AG08395 (cell line): Measurements from ENCODE around the gene NDUFB2.
"Not testable (repeated sequence)": the region's sequence is repeated elsewhere in the genome, so short reads cannot be mapped to it uniquely, and the experiment has no call there.

Experiments
- DNase-seq: peaks from one replicate; pipeline ENCODE4 v3.0.0; 2012; ENCODE audit warnings: mixed read lengths, low spot score

Gene NDUFB2

DNA sequence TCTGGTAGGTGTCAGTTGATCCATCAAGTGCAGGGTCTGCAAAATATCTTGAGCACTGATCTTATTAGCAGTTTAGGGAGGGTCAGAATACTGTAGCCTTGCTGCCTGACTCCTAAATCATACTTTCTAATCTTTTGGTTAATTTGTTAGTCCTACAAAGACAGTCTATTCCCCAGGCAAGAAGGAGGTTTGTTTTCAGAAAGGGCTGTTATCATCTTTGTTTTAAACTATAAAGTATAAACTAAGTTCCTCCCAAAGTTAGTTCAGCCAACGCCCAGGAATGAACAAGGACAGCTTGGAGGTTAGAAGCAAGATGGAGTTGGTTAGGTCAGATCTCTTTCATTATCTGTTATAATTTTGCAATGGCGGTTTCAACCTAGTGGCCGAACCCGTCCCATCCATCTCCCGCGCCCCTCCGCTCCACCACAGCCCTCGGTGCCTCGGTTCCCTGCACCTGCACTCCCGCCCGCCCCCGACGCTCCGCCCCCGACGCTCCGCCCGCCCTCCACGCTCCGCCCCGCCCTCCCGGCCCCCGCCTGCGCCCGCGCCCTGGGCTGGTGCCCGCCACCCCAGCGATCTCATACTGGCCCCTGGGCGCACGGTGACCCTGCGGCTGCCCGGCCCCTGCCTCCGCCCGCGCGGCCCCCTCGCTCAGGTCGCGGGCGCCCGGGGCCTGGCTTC lies 24.0 kb upstream of the NDUFB2 start, which contains the start of gene ADCK2:
TSS of gene ADCK2 (plus strand) at position 564 of the 681 bp plus-strand sequence. CDS start 386 bp downstream, outside the sequence.
- DNase-seq: peak; percentile 86

DNA sequence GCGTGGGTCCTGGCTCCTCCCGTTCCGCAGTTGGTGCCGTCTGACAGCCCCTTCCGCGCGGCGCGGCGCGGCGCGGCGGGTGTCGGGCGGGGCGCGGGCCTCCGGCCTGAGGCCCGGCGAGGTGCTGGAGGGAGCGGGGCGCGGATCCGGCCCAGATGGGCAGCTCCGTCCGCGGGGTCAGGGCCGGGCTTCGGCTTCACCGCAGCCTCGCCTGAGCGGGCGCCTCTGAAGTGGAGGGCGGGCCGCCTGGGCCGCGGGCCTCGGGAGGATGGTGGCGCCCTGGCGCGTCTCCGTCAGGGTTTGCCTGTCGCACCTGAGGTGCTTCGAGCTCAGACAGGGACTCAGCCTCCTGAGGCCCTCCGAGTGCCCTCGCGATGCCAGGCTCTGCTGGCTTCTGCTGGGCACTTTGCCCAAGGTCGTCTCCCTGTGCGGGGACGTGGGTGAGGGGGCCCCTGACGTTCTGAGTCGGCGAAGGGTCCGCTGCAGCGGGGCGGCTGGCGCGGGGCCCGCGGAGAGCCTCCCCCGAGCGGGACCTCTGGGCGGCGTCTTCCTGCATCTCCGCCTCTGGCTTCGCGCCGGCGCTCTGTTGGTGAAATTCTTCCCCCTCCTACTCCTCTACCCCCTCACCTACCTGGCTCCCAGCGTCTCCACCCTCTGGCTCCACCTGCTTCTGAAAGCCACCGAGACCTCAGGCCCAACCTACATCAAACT lies 23.3 kb upstream of the NDUFB2 start:
- DNase-seq: peak; percentile 31

GRCh38 chr7:140673774-140674155 lies 22.7 kb upstream of the NDUFB2 start:
- no peak for DNase-seq

DNA sequence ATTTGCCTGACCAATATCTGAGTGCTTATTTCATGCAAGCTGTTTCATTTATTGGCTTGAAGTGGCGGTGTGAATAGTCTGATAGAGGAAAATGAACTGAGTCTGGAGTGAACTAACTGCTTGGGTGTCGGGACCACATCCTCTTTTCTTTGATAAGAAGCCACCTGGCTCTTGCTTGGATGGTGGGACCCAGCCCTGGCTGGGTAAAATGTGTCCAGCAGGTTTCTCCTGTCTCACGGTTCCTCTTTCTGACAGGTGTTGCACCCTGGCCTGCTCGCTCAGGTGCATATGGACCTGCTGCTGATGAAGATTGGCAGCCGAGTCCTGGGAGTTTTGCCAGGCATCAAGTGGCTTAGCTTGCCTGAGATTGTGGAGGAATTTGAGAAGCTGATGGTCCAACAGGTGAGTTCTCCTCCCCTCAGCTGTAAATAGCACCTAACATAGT lies 22.1 kb upstream of the NDUFB2 start:
- DNase-seq: no peak

- peak; percentile 87 for DNase-seq
Observed at GRCh38 chr7:140674899-140675701, 21.4 kb upstream of the NDUFB2 start.

- no peak for DNase-seq
Observed at GRCh38 chr7:140675726-140676125, 20.8 kb upstream of the NDUFB2 start.

GRCh38 chr7:140676306-140676705 lies 20.2 kb upstream of the NDUFB2 start:
- no peak for DNase-seq

- DNase-seq: not testable (repeated sequence)
Observed at GRCh38 chr7:140676956-140677355, 19.6 kb upstream of the NDUFB2 start.

- DNase-seq: no peak
Observed at GRCh38 chr7:140677496-140677895, 19.0 kb upstream of the NDUFB2 start.

DNA sequence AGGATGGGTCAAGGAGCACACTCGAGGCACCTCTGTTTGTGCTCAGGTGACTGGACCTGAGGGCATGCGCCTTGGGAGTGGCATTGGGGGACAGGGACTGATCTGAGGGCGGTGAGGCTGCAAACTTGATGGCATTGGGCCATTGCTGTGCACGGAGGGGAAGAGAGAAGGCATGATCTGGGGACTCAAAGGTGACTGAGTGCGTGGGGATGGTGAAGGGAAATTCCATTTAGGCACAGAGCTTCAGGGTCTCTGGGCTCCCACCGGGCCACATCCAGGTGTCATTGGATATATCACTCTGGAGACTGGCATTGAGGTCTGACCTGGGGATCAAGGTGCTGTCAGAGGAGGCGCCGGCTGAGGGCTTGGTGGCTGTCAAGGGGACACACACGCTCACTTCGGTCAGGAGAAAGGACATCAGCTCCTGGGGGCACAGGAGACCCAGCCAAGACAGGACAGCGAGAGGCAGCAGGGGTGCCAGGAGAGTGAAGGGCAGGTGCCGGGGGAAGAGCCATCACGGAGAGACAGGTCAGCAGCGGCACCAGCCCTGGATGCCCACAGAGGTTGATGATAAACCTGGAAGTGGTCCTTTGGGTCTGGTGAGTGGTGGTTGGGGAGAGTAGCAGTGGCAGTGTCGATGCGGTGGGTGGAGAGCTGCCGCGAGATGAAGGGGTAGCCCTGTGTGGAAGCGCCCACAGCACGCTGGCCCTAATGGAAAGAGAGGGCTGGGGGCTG lies 18.3 kb upstream of the NDUFB2 start:
- DNase-seq: no peak

- no peak for DNase-seq
Observed at GRCh38 chr7:140678816-140679130, 17.7 kb upstream of the NDUFB2 start.

GRCh38 chr7:140679186-140679585 lies 17.3 kb upstream of the NDUFB2 start:
- no peak for DNase-seq

- no peak for DNase-seq
Observed at GRCh38 chr7:140680886-140681285, 15.6 kb upstream of the NDUFB2 start.

- DNase-seq: no peak
Observed at GRCh38 chr7:140681766-140682165, 14.7 kb upstream of the NDUFB2 start.

DNA sequence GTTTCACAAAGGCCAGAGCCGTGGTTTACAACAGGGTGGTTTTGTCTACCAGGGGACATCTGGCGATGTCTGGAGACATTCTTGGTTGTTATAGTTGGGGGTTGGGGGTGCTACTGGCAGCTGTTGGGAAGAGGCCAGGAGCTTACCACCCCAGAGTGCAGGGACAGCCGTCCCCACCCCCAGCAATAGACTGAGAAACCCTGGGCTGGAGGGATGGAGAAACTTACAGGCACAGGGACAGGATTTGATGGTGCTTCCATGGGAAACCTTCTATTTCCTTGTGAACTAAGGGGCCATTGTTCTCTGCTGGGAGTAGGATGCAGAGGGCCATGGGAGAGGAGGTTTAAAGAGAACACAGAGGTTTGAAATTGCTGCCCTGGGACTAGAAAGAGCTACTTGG lies 12.9 kb upstream of the NDUFB2 start:
- DNase-seq: no peak

DNA sequence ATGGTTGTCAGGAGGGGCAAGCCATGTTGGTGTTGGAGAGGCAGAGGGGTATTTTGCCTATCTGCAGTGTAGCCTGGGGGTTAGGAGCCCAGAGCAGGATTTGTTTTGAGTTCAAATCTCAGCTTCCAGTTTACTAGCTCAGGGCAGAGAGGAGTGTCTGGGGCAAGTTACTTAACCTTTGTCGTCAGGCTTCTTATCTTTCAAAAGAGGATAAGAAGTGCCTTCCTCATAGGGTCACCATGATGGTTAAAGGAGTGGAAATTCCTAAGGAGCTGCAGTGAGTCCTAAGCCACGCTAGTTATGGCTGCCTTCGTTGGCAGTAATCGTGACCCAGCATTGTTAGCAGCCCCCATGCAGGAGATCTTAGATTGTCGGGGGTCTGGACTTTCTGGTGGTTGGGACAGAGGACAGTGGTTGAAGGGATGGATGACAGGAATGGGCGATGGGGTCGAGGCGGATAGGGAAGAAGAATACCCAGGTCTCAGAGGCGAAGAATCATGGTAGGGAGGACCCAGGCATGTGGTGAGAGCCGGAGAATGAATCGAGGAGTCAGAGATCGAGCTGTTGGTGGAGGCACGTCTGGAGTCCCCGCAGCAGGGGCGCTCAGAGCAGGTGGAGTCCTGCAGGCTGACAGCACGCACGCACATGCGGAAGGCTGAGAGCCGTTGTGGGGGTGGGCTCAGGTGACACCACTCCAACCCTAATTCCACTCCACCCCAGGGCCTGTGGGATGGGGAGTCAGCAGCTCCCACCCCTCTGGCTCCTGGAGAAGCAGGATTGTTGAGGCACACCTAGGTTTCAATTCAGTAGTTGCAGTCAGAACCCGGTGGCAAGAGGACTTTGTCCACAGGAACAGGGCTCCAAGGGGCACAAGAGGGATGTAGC lies 12.2 kb upstream of the NDUFB2 start:
- DNase-seq: no peak

DNA sequence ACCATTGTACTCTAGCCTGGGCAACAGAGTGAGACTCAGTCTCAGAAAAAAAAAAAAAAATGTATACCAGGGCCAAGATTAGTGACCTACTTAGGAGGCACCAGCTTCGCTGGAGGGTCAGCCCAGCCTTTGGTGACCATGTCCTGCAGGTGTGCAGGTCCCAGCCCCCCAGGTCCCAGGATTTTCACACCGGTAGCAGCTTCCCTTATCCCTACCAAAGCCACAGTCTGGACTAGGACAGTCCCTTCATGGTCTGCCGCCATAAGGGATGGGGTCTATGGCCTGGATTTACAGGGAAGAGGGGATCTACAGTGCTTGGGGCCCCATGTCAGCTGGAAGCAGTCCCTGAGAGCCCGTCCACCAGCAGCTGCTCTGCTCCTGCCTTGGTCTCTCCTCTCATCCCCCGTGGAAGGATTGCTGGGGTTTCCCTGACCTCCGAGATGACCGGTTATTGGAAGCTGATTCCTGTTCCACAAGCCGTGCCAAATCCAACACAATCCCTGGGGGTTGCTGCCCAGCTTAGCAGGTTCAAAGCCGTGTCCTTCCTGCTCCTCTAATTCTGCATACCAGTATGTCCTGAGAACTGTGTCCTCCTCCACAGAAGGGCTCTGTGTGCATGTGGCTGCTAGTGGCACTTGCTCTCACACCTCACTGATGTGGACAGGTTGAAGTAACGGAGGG lies 11.0 kb upstream of the NDUFB2 start:
- DNase-seq: no peak

DNA sequence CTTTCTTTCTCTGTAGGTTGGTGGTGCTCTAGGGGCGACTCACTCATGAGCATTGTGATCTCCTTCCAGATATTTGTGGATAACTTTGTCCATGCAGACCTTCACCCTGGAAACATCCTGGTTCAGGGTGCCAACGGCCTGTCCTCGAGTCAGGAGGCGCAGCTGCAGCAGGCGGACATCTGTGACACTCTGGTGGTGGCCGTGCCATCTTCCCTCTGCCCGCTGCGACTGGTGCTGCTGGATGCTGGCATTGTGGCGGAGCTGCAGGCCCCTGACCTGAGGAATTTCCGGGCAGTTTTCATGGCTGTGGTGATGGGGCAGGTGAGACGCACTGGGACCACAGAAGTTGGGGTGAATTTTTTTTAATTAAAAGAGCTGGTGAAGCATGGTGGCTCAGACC lies 9.6 kb upstream of the NDUFB2 start:
- no peak for DNase-seq

DNA sequence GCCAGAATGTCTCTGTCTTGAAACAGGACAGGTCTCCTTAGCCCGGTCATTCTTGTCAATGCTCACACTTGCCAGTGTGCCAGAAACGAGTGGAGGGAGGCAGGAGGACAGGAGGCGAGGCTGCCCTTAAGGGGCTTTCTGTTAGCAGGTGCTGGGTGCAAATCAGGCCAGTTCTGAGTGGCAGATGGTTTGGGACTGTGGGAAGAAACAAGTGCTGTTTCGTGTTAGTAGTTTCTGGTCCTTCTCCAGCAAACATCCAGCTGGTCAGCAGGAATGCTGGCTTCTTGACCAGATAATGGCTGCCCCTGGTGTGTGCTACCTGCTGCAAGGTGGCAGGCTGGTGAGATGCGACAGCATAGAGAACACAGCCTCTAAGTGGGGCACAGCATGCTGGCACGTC lies 8.2 kb upstream of the NDUFB2 start:
- DNase-seq: no peak
